ENCODE measurements around the gene TFRC.
"Not testable (repeated sequence)": the region's sequence is repeated elsewhere in the genome, so short reads cannot be mapped to it uniquely, and the experiment has no call there.

The TFRC gene

DNA sequence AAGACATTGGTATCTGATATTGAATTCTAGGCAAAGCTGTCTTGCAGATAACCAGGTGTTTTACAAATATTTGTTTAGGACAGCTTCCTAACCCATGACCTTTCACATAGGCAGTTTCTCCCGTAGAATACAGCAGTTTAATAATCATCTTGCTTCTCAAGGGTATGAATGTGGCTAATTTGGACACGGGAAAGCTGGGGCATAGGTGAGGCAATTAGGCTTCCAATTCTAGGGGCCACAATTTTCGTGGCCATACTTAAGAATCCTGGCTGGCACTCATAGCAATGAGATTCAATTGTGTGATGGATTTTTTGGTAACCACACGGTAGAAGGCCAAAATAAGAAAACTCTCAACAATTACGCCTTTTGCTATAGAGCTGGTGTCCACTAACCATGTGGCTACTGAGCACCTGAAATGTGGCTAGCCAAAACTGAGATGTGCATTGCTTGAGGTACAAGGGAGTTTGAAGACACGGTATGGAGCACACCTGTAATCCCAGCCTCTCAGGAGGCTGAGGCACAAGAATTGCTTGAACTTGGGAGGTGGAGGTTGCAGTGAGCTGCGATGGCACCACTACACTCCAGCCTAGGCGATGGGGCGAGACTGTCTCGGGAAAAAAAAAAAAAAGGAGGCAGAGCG is 34.4 kb downstream of the TFRC start:
- DNase-seq = no peak

DNA sequence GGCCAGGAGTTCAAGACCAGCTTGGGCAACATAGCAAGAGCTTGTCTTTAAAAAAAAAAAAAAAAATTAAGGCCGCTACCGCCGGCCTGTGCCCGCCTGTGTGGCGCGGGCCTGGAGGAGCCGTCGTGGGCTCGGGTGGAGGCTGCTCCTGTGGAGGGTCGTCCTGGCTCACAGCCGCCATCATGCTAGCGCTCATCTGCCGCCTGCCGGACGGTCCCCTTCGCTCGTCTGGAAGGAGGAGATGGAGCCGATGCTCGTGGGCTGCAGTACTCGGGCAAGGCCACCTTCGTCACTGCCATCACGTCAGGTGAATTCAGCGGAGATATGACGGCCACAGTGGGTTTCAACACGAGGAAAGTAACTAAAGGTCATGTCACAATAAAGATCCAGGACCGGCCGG is 37.4 kb downstream of the TFRC start:
- DNase-seq = no peak

DNA sequence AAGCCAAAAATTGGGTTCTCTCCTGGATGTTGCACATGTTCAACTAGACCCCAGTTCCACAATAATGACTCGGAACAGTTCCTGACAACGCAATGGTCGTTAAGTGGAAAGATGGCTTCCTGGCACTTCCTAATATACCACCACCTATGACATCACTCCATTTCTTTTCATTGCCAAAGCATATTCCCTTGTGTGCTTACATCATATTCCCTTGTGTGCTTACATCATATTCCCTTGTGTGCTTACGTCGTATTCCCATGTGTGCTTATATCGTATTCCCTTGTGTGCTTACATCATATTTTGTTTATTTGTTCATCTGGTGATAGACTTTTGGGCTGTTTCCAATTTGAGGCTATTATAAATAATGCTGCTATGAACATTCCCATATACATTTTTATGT is 39.2 kb downstream of the TFRC start:
- DNase-seq = no peak

DNA sequence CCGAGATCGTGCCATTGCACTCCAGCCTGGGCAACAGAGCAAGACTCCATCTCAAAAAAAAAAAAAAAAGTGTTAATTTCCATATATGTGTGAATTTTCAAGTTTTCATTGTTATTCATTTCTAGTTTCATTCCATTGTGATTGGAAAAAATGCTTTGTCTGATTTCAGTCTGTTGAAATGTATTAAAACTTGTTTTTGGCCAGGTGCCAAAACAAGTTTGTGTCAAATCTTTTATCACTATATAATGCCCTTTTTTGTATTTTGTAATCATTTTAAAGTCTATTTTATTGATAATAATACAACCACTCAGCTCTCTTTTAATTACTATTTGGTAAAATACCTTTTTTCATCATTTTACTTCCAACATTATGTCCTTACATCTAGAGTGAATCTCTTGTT is 42.5 kb downstream of the TFRC start:
- DNase-seq = no peak

DNA sequence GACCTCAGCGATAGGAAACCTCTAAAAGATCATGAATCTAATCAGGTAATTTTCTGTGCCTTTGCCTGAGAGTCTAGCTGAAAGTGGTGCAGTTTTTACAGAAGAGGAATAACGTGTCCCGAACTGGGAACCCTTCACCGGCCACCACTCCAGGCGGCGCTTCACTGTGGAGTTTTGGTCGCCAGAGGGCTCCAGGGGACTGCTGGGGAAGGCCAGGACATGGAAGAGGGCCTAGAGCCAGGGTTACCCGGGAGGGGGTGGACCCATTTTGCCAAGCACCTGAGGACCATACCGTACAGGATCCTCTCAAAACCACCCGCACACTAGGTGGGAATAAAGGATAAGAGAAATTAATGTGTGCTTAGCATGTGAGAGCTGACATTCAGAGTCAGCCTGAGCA is 55.8 kb downstream of the TFRC start:
- not testable (repeated sequence) for DNase-seq

DNA sequence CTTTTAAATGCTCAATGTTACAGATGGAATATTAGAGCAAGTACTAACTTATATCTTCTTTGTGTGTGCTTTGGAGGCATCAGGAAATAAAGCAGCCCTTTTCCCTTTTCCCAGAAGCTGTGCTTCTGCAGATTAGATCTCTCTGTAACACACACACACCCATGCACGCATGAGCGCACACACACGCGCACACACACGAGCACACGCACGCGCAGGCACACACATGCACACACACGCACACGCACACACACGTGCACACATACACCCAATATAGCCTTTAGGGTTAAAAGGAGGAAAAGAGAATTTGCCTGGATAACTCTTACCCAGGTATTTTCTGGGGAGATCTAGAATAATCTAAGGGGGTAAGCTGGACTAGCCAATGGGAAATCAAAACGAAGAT is 56.9 kb downstream of the TFRC start:
- no peak for DNase-seq

DNA sequence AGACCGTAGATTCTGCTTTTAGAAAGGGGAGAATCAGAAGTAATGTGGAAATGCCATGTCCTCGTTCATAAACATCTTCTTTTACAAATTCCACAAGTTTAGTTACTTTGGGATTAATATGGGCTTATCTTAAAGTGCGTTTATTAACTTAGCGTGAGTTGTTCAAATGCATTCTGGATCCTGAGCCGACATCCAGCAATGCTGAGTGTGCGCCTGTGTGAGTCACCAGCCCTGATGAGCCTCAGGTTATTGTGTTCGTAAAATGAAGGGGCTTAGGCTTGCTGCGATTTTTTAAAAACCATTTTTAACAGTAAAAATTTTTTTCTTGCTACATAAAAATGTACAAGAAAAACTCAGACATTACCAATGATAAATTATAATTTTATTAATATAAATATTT is 57.9 kb downstream of the TFRC start:
- no peak for DNase-seq

DNA sequence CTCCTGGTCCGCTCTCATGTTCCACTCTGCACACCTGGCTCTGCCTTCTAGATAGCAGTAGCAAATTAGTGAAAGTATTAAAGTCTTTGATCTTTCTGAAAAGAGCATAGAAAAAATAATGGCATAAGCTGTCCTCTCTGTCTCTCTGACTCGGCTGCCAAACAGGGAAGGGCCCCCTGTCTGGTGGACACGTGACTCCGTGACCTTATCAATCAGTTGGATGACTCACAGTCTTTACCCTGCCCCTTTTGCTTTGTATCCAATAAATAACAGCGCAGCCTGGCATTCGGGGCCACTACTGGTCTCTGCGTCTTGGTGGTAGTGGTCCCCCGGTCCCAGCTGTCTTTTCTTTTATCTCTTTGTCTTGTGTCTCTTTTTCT is 59.4 kb downstream of the TFRC start:
- DNase-seq = not testable (repeated sequence)

DNA sequence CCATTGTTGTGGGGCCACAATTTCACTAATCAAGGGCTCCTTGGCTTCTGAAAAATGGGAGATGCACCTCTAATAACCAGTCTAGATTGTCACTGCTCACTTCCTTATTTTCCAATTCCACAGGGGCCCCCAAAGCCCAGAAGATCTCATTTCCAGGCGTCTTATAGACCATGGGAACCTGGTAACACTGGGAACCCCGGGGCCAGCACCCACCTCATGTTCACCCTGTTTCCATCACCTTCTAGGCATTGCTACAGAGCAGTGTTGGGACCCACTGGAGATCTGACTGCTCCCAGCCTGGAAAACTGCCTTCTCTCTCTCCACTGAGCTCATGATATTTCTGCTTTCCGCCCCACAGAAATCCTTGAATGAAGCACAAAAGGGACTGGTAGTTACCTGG is 61.5 kb downstream of the TFRC start:
- no peak for DNase-seq

DNA sequence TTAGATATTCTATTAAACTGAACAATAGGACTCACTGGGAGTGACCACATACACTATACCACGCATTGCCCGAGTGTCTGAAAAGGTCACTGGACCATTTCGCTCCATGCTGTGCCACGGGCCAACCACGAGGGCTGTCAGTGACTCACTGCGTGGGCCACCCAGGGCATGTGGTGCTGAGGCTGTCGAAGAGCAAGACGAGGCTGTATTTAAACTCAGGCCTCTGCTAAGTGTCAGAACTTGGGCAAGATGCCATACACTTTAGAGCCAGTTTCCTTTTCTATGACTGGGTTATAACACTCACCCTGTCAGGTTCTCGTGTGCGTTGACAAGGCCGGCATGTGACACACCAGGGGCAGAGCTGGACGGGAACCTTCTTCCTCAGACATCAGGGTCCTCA is 62.3 kb downstream of the TFRC start:
- not testable (repeated sequence) for DNase-seq

DNA sequence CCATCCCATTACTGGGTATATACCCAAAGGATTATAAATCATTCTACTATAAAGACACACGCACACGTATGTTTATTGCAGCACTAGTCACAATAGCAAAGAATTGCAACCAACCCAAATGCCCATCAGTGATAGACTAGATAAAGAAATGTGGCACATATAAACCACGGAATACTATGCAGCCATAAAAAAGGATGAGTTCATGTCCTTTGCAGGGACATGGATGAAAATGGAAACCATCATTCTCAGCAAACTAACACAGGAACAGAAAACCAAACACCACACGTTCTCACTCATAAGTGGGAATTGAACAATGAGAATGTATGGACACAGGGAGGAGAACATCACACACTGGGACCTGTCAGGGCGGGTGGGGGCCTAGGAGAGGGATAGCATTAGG is 63.7 kb downstream of the TFRC start:
- not testable (repeated sequence) for DNase-seq

DNA sequence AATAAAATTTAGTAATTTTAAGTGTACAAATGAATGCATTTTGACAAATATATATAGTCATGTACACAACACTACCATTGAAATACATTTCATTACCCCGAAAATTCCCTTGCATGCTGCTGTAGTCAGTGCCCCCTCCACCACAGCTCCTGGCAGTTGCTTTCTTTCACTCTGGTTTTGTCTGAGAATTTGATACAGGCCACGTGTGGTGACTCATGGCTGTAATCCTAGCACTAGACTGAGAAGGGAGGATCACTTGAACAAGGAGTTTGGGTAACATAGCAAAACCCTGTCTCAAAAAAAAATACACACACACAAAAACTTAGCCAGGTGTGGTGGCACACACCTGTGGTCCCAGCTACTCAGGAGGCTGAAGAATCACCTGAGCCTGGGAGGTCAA is 65.4 kb downstream of the TFRC start:
- no peak for DNase-seq

DNA sequence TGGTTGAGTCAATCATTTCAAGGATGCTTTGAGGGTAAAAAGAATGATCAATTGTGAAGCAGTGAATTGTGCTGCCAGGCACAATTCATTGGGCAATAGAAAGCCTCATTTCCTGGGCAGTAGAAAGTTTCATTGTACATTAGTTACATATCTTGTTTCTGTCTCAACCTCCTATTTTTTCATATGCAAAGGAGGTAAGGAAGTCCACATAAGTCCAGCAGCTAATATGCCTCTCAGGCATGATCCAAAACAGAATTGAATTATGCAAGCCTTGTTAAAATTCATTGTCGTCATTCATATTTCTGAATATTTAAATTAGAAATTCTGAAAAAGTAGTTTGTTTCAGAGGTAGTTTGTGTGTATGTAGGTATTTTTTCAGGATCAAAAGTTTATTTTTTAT is 65.8 kb downstream of the TFRC start:
- DNase-seq = no peak

DNA sequence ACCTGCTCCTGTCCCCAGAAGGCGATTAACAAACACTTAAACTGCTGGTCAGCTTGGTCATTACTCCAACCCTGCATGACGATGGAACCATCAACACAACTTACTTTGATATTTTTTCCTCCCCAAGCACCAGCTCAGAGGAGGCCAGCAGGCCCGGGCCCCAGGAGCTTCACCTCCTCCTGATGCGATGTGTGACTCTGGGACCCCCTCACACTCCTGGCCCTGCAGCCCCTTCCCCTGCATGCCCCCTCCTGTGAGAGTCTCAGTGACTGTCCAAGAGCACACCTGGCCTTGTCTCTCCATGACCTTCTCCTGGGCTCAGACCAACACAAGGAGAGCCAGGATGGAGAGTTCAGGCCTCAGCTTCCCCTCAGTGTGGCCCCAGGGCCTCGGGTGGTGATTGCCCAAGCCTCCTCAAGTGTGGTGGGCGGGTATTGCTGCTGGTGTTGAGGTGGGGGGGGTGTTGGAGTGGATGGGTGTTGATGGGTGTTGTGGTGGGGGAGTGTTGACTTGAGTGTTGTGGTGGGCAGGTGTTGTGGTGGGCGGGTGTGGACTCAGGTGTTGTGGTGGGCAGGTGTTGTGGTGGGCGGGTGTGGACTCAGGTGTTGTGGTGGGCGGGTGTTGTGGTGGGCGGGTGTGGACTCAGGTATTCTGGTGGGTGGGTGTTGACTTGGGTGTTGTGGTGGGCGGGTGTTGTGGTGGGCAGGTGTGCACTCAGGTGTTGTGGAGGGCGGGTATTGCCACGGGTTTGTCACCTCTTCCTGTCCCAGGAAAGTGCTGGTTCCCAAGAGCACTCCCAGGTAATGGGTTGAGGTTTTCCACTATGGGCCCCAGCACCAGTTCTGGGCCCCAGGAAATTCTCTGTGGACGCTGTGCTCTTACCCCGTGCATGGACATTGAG is 68.1 kb downstream of the TFRC start:
- DNase-seq = no peak

DNA sequence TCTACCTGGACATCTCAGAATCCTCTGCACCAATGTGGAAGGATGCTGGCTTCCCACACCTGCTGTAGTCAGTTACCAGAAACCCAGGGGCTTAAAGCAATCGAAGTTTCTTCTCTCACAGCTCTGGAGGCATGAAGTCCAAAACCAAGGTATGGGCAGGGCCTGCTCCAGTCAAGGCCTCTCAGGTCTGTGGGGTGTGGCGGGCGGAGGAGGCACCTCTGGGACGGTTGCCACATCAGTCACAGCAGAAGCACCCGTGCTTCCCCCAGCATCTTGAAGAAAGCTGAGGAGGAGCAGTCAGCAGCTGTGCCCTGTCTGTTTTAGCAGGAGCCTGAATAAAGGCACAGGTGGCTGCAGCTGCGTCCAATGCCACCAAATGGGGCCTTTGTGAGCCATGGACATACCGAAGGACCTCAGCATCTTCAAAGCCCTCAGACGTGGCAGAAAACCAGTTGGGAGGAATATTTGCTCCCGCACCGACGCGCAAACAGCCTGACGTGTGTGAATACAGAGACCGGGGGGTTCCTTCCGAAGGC is 68.9 kb downstream of the TFRC start:
- no peak for DNase-seq

DNA sequence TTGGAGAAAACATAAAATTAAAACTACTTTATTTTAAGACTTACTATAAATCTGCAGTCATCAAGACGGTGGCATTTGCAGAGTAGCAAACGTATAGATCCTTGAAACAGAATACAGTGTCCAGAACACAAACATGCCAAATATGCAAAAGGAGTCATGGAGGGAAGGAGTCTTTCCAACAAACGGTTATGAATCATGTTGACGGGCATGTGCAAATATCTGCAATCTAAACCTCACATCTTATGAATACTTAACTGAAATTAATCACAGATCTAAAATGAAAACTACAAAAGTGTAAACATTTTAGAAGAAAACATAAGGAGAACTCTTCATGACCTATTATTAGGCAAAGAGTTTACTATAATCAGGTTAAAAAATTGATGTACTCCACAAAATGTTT is 69.4 kb downstream of the TFRC start:
- DNase-seq = no peak

DNA sequence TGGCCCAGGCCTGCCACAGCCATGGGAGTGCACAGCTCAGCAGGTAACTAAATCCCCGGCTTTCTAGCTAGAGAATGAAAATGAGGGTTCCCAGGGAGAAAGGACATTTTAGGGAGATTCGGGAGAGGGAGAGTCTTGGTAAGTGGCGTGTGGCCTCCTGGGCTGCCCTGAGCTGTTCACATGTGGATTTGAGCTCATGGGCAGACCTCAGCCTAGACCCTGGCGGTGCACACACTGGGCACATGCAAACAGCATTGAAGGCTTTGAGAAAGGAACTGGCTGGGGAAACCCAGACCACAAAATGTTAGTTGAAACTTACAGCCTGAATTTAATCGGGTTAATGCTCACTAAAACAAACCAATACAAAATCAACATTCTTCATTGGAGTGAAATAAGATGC is 72.4 kb downstream of the TFRC start:
- DNase-seq = no peak

DNA sequence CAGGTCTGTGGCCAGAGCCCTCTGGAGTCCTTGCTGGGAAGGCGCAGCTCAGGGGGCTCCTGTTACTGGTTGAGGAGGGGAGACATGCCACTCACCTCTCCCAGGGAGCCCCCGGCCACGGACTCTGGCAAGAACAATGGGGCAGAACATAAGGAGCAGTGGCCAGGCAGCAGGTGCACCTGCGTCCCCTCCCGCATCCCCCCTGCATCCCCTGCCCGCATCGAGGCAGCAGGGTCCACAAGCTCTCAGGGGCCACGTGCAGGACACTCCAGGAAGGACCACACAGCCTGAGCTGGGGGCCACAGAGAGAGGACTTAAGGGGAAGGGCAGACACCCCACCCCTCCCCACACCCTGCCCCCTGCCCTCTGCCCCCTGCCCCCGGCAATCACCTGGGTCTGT is 73.0 kb downstream of the TFRC start:
- no peak for DNase-seq

DNA sequence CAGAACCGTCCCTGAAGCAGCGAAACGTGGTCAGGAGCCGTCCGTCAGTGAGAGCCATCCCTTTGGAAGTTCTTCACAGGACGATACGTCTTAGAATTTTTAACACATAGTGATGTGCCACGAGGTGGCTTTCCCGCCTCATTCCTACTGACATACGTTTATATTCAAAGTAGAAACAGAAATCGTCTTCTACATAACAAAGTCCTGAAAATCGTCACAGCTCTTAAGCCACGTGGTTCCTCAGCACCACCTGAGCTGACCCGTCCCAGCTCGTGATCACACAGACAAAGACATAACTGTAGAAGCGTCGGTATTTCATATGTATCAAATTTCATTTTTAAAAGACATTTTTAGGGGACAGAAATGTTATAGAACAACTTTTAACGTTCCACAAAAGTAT is 73.5 kb downstream of the TFRC start:
- no peak for DNase-seq

DNA sequence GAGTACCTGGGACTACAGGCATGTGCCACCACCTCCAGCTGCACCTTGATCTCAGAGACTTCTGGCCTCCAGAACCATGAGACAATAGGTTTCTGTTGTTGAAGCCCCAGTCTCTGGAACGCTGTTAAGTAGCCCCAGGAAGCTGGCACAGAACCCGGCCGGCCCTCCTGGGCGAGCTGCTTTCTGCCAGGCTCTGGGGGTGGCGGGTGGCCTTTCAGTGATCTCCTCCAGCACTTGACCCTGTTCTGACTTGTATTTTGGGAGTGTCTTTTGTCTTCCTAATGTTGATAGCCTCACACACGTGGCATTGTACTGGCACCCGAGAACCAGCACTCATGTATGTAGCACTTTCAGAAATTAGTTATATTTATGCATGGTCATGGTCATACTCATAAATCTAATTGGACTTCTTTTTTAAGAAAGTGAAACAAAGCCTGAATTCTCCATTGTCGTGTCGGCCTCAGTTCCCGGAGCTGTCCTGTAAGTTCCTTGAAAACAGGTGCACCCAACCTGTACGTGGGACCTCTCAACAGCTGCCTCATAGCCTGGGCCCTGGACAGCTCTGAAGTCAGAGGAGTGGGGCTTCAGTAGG is 74.0 kb downstream of the TFRC start:
- DNase-seq = no peak

DNA sequence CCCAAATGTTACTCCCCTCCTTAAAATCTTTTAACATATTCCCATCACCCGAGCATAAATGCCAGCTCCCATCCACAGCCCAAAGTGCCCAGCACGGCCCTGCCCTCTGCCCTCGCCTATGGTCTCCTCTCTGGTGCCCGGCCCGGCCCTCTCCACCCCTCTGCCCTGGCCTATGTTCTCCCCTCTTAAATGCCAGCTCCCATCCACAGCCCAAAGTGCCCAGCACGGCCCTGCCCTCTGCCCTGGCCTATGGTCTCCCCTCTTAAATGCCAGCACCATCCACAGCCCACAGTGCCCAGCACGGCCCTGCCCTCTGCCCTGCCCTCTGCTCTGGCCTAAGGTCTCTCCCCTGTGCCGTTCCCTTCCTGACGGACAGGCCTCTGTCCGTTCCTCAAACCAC is 76.6 kb downstream of the TFRC start:
- DNase-seq = not testable (repeated sequence)

DNA sequence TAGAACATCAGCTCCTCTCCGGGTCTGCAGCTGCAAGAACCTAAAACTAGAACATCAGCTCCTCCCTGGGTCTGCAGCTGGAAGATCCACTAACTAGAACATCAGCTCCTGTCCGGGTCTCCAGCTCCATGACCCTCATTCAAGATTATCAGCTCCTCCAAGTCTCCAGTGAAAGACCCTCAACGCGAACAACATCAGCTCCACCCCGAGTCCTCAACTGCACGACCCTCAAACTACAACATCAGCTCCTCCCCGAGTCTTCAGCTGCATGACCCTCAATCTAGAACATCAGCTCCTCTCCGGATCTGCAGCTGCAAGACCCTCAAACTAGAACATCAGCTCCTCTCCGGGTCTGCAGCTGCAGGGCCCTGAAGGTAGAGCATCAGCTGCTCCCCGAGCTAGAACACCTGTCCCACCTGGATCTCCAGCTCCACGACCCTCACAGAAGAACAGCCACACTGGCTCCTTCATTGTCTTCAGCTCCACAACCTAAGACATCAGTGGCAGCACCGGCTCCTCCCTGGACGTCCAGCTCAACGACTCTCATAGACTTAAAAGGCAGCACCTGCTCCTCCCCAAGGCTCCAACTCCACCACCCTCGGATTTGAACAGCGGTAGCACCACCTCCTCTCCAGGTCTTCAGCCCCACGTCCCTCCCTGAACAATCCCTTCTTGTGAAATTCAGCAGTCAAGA is 77.4 kb downstream of the TFRC start:
- DNase-seq = not testable (repeated sequence)

DNA sequence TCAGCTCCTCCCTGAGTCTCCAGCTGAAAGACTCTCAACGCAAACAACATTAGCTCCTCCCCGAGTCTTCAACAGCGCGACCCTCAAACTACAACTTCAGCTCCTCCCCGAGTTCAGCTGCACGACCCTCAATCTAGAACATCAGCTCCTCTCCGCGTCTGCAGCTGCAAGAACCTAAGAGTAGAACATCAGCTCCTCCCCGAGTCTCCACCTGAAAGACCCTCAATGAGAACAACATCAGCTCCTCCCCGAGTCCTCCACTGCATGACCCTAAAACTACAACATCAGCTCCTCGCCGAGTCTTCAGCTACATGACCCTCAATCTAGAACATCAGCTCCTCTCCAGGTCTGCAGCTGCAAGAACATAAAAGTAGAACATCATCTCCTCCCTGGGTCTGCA is 78.3 kb downstream of the TFRC start:
- DNase-seq = no peak

Measured in SHP77 treated with DMSO at 0.1 percent for 48 hours (cell line).